ENCODE measurements around the gene GUCA2A.

DNA sequence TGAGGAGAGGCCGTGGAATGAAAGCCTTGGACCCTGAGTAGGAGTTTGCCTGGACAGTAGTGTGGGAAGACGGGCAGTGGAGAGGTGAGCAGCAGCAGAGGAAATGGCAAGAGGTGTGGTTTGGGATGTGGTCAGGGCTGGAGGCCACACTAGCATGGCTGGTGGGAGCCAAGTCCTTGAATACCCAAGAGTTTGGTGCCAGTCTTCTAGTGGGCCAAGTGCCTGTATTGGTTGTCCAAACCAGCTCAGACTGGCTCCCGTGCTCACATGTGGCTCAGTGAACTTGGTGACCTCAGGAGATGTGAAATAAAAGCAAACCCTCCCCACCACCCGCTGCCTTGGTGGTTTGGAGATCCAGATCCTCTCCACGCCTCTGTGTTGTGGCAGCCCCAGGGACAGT lies 2.4 kb downstream of the GUCA2A start:
- TF ChIP-seq, protein P1, sequence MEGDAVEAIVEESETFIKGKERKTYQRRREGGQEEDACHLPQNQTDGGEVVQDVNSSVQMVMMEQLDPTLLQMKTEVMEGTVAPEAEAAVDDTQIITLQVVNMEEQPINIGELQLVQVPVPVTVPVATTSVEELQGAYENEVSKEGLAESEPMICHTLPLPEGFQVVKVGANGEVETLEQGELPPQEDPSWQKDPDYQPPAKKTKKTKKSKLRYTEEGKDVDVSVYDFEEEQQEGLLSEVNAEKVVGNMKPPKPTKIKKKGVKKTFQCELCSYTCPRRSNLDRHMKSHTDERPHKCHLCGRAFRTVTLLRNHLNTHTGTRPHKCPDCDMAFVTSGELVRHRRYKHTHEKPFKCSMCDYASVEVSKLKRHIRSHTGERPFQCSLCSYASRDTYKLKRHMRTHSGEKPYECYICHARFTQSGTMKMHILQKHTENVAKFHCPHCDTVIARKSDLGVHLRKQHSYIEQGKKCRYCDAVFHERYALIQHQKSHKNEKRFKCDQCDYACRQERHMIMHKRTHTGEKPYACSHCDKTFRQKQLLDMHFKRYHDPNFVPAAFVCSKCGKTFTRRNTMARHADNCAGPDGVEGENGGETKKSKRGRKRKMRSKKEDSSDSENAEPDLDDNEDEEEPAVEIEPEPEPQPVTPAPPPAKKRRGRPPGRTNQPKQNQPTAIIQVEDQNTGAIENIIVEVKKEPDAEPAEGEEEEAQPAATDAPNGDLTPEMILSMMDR (IDR thresholded peaks at IDR 0.05), result no peak
- no peak for TF ChIP-seq ZFX (IDR thresholded peaks at IDR 0.05; ENCODE audit: borderline replicate concordance)

Measured in 22Rv1 (cell line).